Activated T-cell treated with anti-CD3 and anti-CD28 coated beads for 4 hours (primary cell): Measurements from ENCODE around the gene NDST3.

Experiments used
- DNase-seq: peaks from one replicate; pipeline ENCODE4 v3.0.0-alpha.2; 2020

NDST3 gene

DNA sequence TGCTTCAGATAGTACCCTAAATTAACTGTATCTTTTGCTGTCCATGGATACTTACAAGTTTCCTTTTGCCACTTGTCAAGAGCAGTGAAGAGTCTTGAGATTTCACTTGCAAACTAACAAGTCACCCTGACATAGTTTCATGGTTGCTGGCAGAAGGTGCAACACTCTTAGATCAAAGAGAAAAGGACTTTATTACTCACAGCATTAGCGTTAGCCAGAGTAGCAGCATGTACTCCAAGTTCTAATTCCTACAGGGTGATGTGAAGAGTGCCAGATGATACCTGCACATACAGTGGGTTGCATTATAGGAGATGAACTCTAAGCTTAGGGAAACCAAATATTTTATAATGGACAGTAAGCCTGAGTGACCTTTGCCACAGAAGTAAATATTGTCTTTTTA lies 47.9 kb downstream of the NDST3 start:
- no peak for DNase-seq

DNA sequence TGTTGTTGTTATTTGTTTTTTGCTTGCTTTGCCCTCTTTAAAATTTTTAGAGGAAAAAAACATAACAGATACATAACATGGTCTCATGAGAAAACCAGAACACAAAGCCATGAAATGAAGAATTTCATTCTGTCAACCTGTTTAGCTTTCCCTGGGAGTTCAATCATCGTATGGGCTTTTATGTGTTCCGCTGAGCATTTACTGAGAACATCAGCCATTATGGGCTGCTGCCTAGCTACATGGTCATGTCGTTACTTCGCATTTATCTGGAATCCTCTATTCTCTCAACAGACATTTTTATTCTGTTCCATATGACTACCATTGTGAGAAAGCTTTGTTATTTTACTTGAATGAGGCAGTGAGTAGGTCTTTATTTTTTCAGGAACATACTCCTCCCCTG lies 51.4 kb downstream of the NDST3 start:
- no peak for DNase-seq

DNA sequence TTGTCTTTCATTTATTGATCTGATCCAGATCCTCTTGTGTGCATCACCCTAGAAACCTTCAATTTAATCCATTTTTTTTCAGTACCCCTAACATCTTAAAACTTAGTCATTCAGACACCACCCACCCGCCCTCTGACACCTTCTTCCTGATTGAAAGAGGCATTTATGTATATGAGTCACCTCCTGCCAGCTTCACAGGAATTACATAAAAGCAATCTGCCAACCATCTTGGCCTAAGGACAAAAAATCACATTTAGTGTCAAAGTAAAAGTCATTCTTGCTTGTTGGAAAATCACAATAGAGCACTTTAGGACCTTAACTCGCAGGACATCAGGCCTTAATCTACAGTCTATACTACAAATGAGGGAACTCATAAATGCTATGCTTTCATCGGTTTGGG lies 52.1 kb downstream of the NDST3 start:
- no peak for DNase-seq

DNA sequence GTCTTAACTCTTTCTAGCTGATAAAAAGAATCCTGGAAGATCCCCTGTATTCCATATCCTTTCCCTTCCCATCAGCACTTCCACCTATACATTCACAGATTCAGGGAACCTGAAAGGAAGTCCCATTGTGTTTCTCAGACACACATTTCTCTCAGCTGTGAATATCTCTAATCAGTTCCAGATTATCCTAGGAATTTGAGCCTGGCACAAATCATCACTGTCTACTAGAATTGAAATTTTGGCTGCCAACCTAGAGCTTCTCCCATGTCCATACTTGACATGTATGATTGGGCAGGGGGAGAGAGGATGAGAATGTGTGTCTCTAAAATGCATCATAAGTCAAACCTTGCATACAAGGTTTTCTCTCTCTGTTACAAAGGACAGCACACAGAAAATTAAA lies 53.1 kb downstream of the NDST3 start:
- no peak for DNase-seq

DNA sequence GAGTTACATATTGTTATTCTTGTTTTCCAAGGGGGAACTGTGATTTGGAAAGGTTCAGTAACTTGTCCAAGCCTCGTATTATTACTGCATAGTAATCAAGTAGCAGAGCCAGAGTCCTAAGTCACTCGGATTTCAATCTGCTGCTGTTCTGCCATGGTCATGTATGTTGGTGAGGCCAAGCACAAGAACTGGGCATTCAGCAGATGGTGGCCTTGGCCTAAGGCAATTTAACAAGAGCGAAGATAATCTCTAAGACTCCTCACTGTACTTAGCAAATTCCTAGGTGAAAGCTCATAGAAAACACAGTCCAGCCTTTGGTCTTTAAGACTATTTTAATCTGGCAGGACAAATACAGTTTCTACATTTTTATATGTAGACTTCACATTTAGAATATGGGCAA lies 64.8 kb downstream of the NDST3 start:
- no peak for DNase-seq

DNA sequence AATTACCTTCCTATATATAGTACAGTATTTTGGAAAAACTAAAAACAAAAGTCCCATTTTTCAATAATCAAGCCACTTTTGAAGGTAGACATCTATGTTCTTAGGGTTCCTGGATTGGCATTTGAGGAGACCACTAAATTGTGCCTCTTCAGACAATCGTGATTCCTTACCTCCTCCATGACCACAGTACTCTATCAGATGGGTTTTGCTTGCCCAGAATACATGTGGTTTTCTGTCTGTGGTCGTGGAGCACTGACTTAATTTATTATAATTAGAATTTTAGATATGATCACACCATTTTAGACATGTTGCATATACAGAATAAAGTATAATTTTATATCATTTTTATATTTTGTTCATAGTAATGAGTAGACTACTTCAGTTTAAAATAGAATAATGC lies 67.9 kb downstream of the NDST3 start:
- DNase-seq, result no peak

GRCh38 chr4:118112117-118113046 lies 78.1 kb downstream of the NDST3 start:
- no peak for DNase-seq

DNA sequence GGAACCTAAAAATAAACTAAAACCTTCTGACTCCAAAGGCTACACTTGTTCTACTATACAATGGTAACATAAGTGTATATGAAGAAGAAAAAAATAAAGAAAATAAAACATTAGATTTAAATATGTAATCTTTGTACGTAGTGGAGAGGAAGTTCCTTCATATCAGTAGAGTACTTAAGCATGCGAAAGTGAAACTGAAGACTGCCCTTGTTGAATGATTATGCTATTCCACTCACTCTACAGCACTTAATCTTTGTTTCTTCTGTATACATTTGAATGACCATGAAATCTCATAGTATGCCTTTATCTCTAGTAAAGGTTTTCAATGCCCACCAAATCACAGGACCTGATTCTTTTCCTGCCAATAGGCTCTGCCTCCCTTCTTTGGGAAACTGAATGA lies 78.9 kb downstream of the NDST3 start:
- no peak for DNase-seq

DNA sequence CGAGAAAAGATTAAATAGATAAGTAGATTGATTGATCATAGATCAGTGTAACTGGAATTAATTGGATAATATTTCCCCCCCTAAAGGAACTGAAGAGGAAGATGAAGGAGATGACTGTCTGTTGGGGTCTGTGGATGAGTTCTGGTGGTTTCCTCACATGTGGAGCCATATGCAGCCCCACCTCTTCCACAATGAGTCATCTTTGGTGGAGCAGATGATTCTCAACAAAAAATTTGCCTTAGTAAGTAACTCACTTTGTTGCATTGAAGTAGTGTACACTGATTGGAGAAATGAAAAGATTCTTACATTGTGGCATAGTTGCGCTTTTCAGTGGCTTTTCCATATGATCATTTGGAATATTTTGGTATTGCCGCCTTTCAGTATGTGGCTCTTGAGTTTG lies 80.4 kb downstream of the NDST3 start:
- no peak for DNase-seq

DNA sequence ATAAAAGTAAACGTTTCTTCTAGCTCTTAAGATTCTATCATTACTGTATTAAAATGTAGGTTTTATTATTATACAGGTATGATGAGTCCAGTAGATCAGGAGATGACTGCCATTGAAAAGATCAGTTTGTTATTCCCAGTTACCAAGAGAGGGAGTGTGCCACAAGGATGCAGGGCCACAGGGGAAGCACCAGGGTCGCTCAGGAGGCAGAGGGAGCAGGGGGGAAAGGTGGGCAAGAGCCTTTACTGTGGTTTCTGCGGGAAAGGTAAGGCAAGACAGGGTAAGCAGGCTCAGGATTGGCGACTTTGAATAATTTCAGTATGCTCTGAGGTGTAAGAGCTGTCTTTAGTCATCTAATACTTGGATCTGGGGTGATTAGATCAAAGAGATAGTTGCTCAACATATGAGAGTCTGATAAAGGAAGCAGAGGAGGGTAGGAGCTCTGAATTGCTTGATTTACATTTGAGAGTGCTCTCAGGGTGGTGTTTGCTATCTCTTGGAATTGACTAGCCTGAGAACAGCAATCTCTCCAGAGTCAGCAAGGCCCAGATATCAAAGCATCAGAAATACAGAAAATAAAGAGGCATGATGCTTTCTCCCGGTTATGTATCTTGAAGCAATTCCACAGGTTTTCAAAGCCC lies 86.0 kb downstream of the NDST3 start:
- no peak for DNase-seq

DNA sequence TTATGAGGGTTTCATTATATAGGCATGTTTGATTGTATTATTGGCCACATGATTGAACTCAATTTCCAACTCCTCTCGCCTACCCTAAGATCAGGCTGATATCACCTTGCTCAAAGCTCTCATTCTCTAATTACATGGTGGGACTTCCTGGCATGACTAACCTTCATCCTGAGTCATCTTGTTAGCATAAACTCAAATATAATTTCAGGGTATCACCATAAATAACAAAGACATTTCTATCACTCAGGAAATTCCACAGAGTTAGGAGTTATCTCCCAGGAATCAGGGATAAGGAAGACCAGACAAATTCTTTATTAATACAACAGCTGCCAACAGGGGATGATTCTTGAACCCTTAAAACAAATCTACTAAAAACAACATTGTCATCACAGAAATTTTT lies 90.7 kb downstream of the NDST3 start:
- no peak for DNase-seq

- no peak for DNase-seq
Measured at GRCh38 chr4:118139241-118139640, 105.0 kb downstream of the NDST3 start.

DNA sequence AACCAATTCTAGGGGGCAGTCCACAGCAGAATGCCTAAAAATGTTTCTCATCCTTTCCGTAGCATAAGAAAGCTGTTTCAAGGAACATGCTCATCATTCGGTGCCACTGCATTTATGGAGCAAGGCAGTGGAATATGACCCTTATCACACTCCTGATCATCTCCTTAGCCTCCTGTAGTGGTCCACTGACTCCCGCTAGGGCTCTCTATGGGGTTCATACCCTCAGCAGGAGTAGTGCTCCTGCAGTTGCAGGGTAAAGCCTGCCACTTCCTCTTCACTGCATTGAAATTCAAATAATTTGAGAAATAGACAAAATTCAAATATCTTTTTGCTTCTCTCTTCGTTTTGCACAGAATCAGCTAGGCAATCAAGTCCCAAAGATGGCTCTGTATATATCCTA lies 107.0 kb downstream of the NDST3 start:
- DNase-seq, result no peak

DNA sequence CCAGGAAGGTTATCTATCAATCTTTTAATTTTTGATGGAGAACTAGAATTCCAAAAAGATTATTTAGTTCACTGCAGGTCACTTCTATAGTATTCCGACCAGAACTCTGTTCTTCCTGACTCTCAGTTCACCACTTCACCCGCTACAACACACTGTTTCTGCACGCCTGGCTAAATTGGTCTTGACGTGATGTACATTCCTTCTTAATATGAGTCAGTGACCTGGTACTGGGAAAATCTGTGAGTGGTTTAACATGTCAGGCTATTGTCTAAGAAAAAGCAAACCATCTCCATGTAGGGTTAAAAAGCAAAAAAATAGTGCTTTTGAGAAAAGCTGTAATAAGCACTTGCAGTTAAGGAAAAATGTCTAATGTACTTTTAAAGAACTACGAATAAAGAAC lies 120.4 kb downstream of the NDST3 start:
- no peak for DNase-seq

DNA sequence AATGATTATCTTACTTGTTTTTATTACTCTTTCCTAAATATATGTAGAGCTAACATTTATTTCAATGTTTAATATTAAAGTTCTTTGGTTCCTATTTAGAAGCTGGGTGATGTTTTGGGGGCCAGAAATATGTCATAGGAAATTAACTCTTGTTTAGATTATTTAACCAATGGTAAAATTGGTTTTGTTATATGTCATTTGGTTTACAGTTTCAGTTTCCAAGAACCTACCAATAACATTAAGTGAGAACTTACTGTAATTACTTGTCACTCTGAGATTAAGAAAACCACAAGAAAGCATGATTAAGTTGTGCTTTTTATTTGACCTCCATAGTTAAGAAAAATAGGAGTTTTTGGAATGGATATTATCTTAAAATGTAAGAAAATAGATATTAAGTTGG lies 121.2 kb downstream of the NDST3 start:
- DNase-seq, result no peak

GRCh38 chr4:118158763-118159375 lies 124.6 kb downstream of the NDST3 start:
- DNase-seq, result no peak

- DNase-seq, result no peak
Measured at GRCh38 chr4:118167306-118167705, 133.0 kb downstream of the NDST3 start.

GRCh38 chr4:118171381-118171780 lies 137.1 kb downstream of the NDST3 start:
- DNase-seq, result no peak

DNA sequence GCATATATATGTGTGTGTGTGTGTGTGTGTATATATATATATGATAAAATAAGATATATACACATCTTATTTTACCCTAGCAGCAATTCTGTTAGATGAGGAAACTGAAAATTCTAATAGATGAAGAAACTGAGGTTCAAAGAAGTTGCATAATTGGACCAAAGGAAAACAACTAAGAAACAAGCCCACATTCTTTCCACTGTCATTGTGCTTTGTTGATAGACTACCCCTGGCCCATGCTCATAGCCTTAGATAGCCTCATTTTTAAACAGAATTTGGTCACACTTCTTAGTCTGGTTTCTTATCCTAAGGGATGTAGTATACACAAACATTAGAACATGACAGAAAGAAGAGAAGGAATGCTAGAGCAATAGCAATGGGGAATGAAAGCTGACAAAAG lies 138.8 kb downstream of the NDST3 start:
- DNase-seq, result no peak

DNA sequence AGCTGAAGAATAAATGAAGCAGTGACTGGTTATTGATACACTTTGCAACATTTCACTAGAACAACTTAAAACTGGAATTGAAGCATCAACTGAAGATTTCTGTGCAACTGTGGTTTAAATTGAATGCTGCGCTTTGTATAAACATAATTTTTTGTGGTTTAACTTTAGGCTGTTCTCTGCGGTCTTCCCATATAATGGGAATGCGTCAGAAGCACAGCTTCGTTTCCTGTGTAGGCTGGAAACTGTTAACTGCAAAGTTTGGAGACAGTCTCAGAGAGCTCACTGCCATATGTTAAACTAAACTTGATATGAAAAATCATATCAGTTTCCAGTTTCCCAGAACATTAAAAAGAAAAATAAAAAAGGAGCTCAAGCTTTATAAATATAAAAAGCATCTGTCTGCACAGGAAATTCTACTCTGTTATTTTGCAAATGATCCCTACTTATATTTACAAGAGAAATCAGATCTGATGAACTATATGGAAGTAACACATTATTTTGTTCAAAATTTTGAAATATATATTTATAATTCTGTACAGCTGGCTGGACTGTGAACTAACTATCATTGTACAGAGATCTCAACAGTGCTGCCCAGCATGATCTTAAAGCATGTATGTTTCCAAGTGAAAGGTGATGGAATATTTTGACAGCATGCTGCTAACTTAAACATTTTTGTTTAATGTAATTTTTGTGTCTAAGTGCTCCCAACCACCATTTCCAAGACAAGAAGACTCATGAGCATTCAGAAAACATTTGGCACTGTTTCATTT lies 139.9 kb downstream of the NDST3 start:
- no peak for DNase-seq

GRCh38 chr4:118175506-118175905 lies 141.2 kb downstream of the NDST3 start:
- no peak for DNase-seq

DNA sequence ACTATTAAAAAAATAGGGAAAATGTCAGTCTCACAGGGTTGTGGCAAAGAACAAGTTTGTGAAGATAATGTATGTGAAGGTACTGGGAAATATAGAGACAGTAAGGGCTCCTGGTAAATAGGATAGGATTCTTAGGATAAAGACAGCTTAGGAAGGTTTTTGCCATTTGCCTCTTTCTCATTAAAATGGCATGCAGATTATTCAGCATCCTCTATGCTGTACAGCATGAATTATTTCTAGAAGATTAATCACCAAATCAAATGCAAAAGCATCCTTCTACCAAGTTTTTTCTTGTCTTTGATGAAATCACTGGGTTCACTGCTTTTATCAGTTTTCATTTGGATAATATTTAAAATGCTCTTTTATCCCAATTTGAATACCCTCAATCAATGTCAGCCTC lies 142.8 kb downstream of the NDST3 start:
- DNase-seq, result no peak

DNA sequence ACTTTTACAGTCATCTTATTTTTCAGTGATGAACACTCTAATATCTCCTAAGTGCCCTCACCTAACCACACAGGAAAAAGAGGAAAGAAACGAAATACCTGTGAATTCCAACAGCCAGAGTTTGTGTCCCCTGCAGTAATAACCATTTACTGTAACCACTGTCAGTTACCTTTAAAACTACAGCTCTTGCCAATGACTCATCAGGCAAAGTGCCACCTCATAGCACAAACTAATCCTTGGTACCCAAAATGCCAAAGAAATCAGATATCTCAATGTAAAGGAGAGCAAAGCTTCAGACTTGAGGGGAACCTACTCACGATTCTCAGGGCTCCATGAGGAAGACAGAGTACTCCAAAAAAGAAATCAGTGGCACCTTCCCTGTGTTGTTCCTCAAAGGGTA lies 146.5 kb downstream of the NDST3 start:
- DNase-seq, result no peak
